DMS153 treated with DMSO at 0.1 percent for 48 hours (cell line): Measurements from ENCODE around the gene RIMS1.

Source experiments
- DNase-seq: peaks from one replicate; lab custom pipeline; 2025; ENCODE audit not compliant: unreplicated experiment; lab: John Stamatoyannopoulos, UW

The RIMS1 gene

GRCh38 chr6:71886184-71887005 is at the start of gene RIMS1:
Gene RIMS1 (plus strand): TSS chr6:71886550. CDS start chr6:71887024, 474 bp downstream.
- DNase-seq = peak; percentile 78

DNA sequence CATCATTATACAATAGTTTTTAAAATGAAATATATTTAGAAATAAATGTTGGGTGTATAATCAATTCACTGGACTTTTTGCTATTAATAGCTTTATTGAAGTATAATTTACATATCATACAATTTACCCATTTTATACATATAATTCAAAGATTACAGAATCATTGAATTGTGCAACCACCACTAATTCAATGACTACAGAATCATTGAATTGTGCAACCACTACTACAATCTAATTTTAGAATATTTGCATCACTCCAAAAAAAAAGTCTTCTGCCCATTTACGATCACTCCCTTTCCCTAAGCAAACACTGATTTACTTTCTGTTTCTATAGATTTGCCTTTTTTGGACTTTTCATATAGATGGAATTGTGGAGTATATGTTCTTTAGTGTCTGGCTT is 35.1 kb upstream of the RIMS1 start:
- no peak for DNase-seq

GRCh38 chr6:71852948-71853347 is 33.4 kb upstream of the RIMS1 start:
- DNase-seq = no peak

- no peak for DNase-seq
Measured at GRCh38 chr6:71855406-71855805, 30.9 kb upstream of the RIMS1 start.

DNA sequence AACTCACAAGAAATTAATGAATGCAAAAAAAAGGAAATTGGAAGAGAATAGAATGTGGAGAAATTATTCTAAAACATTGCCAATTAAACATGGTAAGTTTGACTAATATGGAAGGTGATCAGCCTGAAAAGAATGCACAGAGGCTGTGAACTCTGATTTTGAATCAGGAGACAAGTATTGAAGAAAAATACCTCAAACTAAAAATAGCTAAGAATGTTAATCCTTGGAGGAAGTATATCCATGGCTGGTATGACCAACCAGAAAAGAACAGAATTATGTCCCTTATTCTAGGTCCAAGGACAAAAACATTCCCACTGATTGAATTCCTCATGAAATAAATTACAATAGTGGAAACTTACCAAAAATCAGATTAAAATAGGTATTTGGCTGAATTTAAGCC is 7.3 kb upstream of the RIMS1 start:
- DNase-seq = no peak

DNA sequence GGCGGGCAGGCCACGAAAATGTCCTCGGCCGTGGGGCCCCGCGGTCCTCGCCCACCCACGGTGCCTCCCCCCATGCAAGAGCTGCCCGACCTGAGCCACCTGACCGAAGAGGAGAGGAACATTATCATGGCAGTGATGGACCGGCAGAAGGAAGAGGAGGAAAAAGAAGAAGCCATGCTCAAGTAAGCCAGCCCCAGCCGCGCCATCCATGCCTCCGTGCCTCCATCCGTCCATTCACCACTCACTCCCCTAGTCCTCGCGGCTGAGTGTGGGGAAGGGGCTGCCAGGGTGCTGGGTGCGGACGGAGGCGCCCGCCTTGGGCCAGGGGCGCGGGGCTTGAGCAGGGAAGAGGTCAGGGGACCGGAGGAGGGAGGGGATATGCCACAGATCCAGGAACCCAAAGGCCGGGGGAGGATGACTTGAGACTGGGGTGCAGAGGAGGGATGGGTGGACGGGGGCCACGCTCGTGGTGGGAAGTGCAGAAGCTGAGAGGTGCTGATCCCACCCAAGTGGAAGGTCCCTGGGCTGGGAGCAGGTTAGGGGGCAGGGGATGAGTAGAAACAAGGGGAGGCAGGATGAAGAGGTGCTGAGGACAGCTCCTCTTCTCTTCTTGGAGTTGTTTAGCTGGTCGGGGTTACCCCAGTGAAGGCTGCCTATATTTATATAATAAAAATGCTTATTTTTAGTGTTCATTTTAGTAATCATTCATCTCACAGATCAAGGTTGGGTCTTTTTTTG is 825 bp downstream of the RIMS1 start:
- no peak for DNase-seq

- no peak for DNase-seq
Measured at GRCh38 chr6:71887744-71888230, 1.4 kb downstream of the RIMS1 start.

GRCh38 chr6:71888756-71889340 is 2.5 kb downstream of the RIMS1 start:
- no peak for DNase-seq

DNA sequence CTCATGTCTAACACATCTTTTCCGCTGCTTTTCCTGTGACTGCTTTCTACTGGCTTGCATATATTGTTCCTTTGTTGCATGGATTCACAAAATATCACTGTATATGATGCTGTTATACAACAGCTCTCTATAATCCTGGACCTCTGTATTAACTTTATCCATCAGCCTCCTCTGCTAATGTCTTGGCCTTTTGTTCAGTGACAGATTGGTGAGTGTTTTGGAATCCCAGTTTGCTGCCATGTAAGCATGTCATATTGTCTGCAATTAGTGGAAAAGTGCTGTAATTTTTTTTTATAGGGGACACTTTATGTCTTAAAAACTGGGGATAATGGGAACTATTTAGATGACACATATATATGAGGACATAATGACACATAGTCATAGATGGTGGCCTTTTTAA is 3.0 kb downstream of the RIMS1 start:
- DNase-seq = no peak

- no peak for DNase-seq
Measured at GRCh38 chr6:71892641-71893040, 6.3 kb downstream of the RIMS1 start.

GRCh38 chr6:71900642-71901041 is 14.3 kb downstream of the RIMS1 start:
- DNase-seq = no peak

GRCh38 chr6:71902261-71902660 is 15.9 kb downstream of the RIMS1 start:
- no peak for DNase-seq

DNA sequence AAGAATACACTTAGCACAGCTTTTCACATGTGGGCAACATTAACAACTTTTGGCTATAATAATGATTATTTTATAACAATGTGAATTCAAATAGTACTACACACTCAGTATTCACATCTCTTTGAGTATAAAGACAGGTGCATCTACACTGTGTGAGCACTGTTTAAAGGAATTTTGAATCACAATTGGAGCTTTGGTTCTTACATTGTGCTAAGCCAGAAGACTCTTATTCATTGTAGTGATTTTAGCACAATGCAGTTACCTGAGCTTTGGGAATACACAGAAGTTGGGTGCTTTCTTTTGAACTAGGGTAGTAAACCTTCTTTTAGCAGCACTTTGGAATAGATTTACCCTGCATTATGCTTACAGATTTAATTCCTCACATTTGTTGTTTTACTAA is 20.5 kb downstream of the RIMS1 start:
- no peak for DNase-seq

GRCh38 chr6:71908162-71908765 is 21.9 kb downstream of the RIMS1 start:
- DNase-seq = no peak

DNA sequence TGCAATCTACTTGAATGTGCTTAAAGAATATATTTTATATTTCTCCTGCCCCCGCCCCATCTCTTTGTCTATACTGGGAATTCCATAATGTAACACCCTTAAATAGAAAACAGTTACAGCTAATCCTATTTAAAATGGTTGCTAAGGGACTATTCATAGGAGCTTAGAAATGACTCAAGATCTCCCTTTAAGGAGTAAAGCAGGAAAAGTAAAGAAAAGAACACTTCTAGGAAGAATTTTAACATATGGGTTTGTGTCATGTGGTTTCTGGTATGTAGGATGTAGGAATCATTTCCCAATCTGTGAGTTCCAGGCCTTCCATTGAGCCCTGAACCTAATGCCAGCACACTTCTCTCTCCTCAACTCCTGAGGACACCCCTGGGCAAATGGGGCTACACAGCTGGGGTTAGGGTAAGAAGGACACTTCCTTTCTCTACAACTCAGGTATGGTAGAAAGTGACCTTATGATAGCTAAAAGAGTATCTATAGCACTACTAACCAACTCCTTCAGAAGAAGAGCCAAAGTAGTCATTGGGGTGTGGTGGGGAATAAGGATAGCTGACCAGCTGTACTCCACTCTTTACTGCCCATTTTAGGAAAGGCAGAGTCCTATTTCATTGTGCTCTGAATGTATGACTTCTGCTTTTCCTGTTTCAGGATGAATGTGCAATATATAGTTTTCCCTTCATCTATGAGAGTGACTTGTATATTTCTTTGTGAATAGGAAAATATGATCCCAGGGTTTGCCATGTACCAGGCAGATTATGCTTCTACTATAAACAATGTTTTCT is 27.3 kb downstream of the RIMS1 start:
- no peak for DNase-seq

DNA sequence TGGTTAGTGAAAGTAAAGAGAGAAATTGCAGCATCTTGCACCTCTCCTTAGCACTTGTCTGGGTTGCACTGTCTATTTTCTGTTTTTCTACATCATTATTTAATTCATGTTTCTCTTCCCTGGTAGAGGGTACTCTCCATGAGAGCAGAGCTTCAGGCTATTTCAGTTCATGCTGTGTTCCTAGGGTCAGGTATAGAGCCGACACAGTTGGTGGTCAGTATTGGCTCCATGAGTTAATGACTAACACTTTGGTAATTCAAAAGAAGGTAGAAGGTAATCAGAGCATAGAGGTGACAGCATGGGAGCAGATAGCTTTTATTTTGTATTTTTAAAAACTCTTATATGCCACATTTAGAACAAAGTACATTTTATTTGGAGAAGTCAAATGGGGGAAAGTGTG is 42.7 kb downstream of the RIMS1 start:
- no peak for DNase-seq

- no peak for DNase-seq
Measured at GRCh38 chr6:71933881-71934280, 47.5 kb downstream of the RIMS1 start.

GRCh38 chr6:71965404-71965803 is 79.1 kb downstream of the RIMS1 start:
- DNase-seq = peak; percentile 37

DNA sequence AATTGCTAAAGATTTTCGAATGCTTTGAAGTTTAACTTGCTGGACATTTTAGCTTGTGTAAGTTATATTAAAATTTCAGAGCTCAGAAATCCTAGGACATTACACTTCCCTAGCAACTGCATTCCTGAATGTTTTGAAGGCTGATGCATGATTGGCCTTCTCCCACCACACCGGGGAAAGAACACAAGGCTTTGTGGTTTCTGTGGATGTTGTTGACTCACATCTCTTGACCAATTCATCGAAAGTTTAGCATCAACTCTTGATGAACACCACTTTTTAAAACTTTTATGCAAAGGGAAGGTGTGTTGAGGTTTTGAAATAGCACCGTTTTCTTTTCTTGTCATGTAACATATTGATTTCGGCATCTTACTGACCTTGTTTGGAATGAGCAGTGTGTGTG is 81.1 kb downstream of the RIMS1 start:
- DNase-seq = no peak

DNA sequence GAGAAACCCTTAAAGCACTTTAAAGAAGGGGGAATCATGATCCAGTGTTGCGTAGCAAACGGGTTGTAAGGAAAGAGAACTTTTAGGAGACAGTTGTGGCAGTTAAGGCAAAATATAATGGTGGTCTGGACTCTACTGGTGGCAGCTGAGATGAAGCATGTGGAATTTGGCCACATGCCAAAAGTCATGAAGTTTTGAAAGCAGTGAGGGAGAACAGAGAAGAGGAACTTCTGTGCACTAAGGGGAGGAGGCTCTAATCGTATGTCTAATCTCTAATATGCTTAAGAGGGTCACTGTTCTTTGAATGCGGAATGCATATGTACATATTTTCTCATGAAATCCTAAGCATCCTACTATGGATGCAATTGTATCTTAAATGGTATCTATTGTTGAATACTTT is 91.5 kb downstream of the RIMS1 start:
- DNase-seq = no peak

DNA sequence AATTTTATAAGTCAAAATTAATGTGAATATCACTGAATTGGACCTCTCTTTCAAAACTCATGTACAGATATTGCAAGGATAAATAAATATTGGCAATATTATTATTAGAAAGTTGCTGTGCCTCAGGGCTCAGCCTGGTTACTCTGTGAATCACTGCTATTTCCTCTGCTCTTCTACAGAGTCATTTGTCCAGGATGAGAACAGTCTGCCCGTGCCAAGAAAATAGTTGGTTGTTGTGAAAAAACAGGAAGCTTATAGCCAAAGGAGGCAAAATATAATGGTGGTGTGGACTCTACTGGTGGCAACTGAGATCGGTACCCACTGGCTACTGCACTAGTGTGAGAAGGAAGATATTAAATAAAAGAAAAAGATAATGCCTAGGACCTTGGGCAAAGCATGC is 93.6 kb downstream of the RIMS1 start:
- no peak for DNase-seq
